Keratinocyte (primary cell): ENCODE measurements around the gene GALNS. TPM values are rescaled to one million over a fixed set of nuclear protein-coding genes. Genes with fewer than 3 reads are reported as not detected.

Experiments
- DNase-seq: peaks from one replicate; pipeline ENCODE4 v3.0.0-alpha.2; 2011; ENCODE audit warnings: low read depth, missing footprints, low spot score
- FAIRE-seq: peaks from 2 replicates; lab custom pipeline; 2011; peaks lifted over from hg19 to GRCh38; lab: Jason Lieb, UNC
- H2AFZ ChIP-seq: 2 replicates; pipeline ENCODE4 v1.6.0; 2012; ENCODE audit warnings: low read length, control low read depth, inconsistent platforms; ENCODE audit not compliant: control insufficient read depth
- H3K27ac ChIP-seq: 2 replicates; pipeline ENCODE4 v1.5.1; 2011; ENCODE audit warnings: low read length; ENCODE audit not compliant: control insufficient read depth, insufficient read depth
- H3K27me3 ChIP-seq: 3 replicates; pipeline ENCODE4 v1.6.0; 2011; ENCODE audit warnings: low read length; ENCODE audit not compliant: control insufficient read depth, insufficient read depth; ENCODE audit errors: extremely low read depth
- H3K36me3 ChIP-seq, 2 experiments: 2 replicates in 1 of 2; 3 replicates in 1 of 2; pipeline ENCODE4 v1.5.1; 2011; ENCODE audit warnings: low read length in 2 of 2, mild to moderate bottlenecking in 1 of 2; ENCODE audit not compliant: control insufficient read depth in 2 of 2, insufficient read depth in 2 of 2; ENCODE audit errors: extremely low read depth in 1 of 2
- H3K4me1 ChIP-seq: 3 replicates; pipeline ENCODE4 v1.5.1; 2011; ENCODE audit warnings: low read length; ENCODE audit not compliant: control insufficient read depth, insufficient read depth; ENCODE audit errors: extremely low read depth
- H3K4me2 ChIP-seq: 3 replicates; pipeline ENCODE4 v1.6.0; 2011; ENCODE audit warnings: low read depth, low read length; ENCODE audit not compliant: control insufficient read depth, insufficient read depth; ENCODE audit errors: extremely low read depth
- H3K4me3 ChIP-seq, 3 experiments: fragments of 200-600 bp in 1 of 3; sonication (generic) in 1 of 3; 2 replicates in 2 of 3; 3 replicates in 1 of 3; pipeline ENCODE4 v1.5.1; 2011 to 2016; ENCODE audit warnings: low read length in 3 of 3, mild to moderate bottlenecking in 3 of 3, control low read depth in 2 of 3, inconsistent platforms in 1 of 3, low read depth in 1 of 3, mixed read lengths in 1 of 3, mixed run types in 1 of 3, moderate library complexity in 1 of 3; ENCODE audit not compliant: control insufficient read depth in 2 of 3, insufficient read depth in 2 of 3; ENCODE audit errors: extremely low read depth in 1 of 3
- H3K79me2 ChIP-seq: 2 replicates; pipeline ENCODE4 v1.6.0; 2012; ENCODE audit warnings: low read length; ENCODE audit not compliant: control insufficient read depth, insufficient read depth
- H3K9ac ChIP-seq: 3 replicates; pipeline ENCODE4 v1.6.0; 2011; ENCODE audit warnings: low read length; ENCODE audit not compliant: control insufficient read depth, insufficient read depth; ENCODE audit errors: extremely low read depth
- H3K9me1 ChIP-seq: 3 replicates; pipeline ENCODE4 v1.6.0; 2011; ENCODE audit warnings: low read length; ENCODE audit not compliant: control insufficient read depth, insufficient read depth; ENCODE audit errors: extremely low read depth
- H3K9me3 ChIP-seq: 2 replicates; pipeline ENCODE4 v1.5.1; 2012; ENCODE audit warnings: low read depth, low read length; ENCODE audit not compliant: control insufficient read depth
- H4K20me1 ChIP-seq: 3 replicates; pipeline ENCODE4 v1.6.0; 2011; ENCODE audit warnings: low read length; ENCODE audit not compliant: control insufficient read depth, insufficient read depth; ENCODE audit errors: extremely low read depth
- CTCF ChIP-seq, 3 experiments: IDR thresholded peaks in 1 of 3; conservative IDR thresholded peaks in 1 of 3; optimal IDR thresholded peaks in 1 of 3; 2 replicates in 2 of 3; 3 replicates in 1 of 3; pipeline versions ENCODE3 to v1.5.1; 2011; ENCODE audit warnings: low read length in 3 of 3, mild to moderate bottlenecking in 3 of 3, moderate library complexity in 2 of 3, control low read depth in 1 of 3, inconsistent platforms in 1 of 3; ENCODE audit not compliant: insufficient read depth in 2 of 3; ENCODE audit errors: extremely low read depth in 1 of 3
- EZH2 ChIP-seq: IDR thresholded peaks from one replicate; pipeline ENCODE4 v1.6.1; 2012; ENCODE audit warnings: inconsistent platforms, mild to moderate bottlenecking, low read length, moderate library complexity
- dilution Hi-C: fragments of 300-500 bp; cut with MboI; formaldehyde crosslinking; loops from one replicate; pipeline ENCODE4 v1.7.0; 2020; ENCODE audit warnings: low sequenced_read_pairs; ENCODE audit not compliant: extremely low pct_ligation_motif_present
- polyA plus RNA-seq, 5 experiments: library from polyadenylated mRNA; depleted of rRNA in 3 of 5; stranded (reverse) in 3 of 5; stranded (forward) in 1 of 5; unstranded in 1 of 5; fragments of >200 nt; gene quantifications; 1 replicate in 1 of 5; 2 replicates in 3 of 5; 3 replicates in 1 of 5; pipeline versions ENCODE4 v1.2.1 to v1.2.3, GENCODE V29; 2011 to 2012; ENCODE audit warnings: missing spikeins in 2 of 5, low read depth in 1 of 5, low replicate concordance in 1 of 5

The GALNS gene
- polyA plus RNA-seq, 1 donor (not counting 4 experiments of a cell fraction or from before 2014, with no cell fraction given), result 8.3 TPM

- Histone ChIP-seq H3K4me1 (no peaks in the 10 kb centered on the region), H2AFZ (no peak overlapping the region), H4K20me1 (no peaks in the 10 kb centered on the region), H3K9me1 (no peaks in the 10 kb centered on the region), H3K27ac (no peak overlapping the region), H3K27me3 (no peaks in the 10 kb centered on the region), H3K4me3 (no peak overlapping the region), H3K9ac (no peak overlapping the region), H3K9me3 (no peaks in the 10 kb centered on the region), H3K4me2 (no peak overlapping the region), H3K36me3 (peaks cover 0 to 16% of the 10 kb centered on the region in 2 experiments), H3K79me2 (no peaks in the 10 kb centered on the region)
- no peak for DNase-seq
- no peak for TF ChIP-seq EZH2
- TF ChIP-seq CTCF (optimal IDR thresholded peaks at IDR 0.05 in 1 of 3, IDR thresholded peaks at IDR 0.05 in 1 of 3, conservative IDR thresholded peaks at IDR 0.05 in 1 of 3; ENCODE audit: extremely low read depth in 1 of 3, insufficient read depth in 2 of 3, low read length in 3 of 3), result no peak
- no peak for FAIRE-seq
- dilution Hi-C loops, result no loop called here
Measured at GRCh38 chr16:88835383-88835782, 21.4 kb downstream of the GALNS start.

DNA sequence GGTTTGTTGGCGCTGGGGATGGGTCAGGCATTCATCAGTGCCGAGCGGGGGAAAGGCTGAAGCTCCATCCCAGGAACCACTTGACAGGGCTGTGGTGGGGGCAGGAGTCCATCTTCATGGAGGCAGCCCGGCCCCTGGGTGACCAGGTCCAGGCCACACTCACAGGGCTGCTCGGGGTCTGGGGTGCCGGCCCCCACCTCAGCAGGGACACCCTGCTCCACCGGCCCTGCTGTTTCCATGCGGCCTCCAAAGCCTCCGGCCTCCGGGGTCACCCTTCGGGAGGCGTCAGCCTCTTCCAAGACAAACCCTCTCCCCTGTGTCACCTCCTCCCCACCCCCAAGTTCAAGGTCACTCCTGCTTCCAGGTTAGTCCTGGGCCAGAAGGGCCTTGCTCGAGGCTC is 22.1 kb downstream of the GALNS start:
- no peak overlapping the region for H3K4me2 ChIP-seq
- H2AFZ ChIP-seq, result no peak overlapping the region
- no peaks in the 10 kb centered on the region for H3K4me1 ChIP-seq
- H3K27me3 ChIP-seq, result no peaks in the 10 kb centered on the region
- TF ChIP-seq EZH2, result no peak
- H3K9ac ChIP-seq, result no peak overlapping the region
- no peak overlapping the region for H3K4me3 ChIP-seq
- DNase-seq, result no peak
- dilution Hi-C loops, result no loop called here
- no peaks in the 10 kb centered on the region for H3K9me3 ChIP-seq
- H4K20me1 ChIP-seq, result no peaks in the 10 kb centered on the region
- H3K79me2 ChIP-seq, result no peaks in the 10 kb centered on the region
- H3K27ac ChIP-seq, result no peak overlapping the region
- no peaks in the 10 kb centered on the region for H3K9me1 ChIP-seq
- no peak for FAIRE-seq
- H3K36me3 ChIP-seq, result peaks cover 0 to 13% of the 10 kb centered on the region in 2 experiments

DNA sequence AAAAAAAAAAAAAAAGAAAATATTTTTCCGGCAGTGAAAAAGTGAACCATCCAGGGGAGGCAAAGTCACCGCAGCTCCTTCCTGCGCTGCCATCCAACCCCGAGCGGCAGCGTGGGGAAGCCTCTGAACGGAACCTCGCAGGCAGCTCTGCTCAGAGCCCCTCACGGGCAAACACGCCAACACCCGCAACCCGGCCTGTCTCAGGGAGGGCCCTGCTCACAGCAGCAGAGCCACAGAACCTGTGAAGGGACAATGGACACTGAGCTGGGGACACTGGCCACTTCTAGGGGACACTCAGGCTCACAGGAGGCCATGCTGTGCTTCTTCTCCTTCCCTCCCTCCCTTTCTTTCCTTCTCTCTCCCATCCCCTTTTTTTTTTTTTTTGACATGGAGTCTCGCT is 23.7 kb downstream of the GALNS start:
- no peaks in the 10 kb centered on the region for H3K4me1 ChIP-seq
- H3K79me2 ChIP-seq, result no peaks in the 10 kb centered on the region
- FAIRE-seq, result no peak
- no peaks in the 10 kb centered on the region for H4K20me1 ChIP-seq
- H2AFZ ChIP-seq, result no peak overlapping the region
- H3K4me2 ChIP-seq, result no peak overlapping the region
- DNase-seq, result no peak
- no peak overlapping the region for H3K4me3 ChIP-seq
- dilution Hi-C loops, result no loop called here
- no peak overlapping the region for H3K27ac ChIP-seq
- no peak overlapping the region for H3K9ac ChIP-seq
- no peaks in the 10 kb centered on the region for H3K9me3 ChIP-seq
- peaks cover 0 to 8% of the 10 kb centered on the region in 2 experiments for H3K36me3 ChIP-seq
- H3K27me3 ChIP-seq, result no peaks in the 10 kb centered on the region
- no peak for TF ChIP-seq CTCF (optimal IDR thresholded peaks at IDR 0.05 in 1 of 3, IDR thresholded peaks at IDR 0.05 in 1 of 3, conservative IDR thresholded peaks at IDR 0.05 in 1 of 3; ENCODE audit: extremely low read depth in 1 of 3, insufficient read depth in 2 of 3, low read length in 3 of 3)
- TF ChIP-seq EZH2, result no peak
- no peaks in the 10 kb centered on the region for H3K9me1 ChIP-seq
